ENCODE data around the gene OGFR. TPM values are rescaled to one million over a fixed set of nuclear protein-coding genes. Genes with fewer than 3 reads are reported as not detected.

The OGFR gene
- total and polyA plus RNA-seq, 2 experiments from 2014 or later: 9.6 to 50.6 TPM

GRCh38 chr20:62843656-62844055, 39.0 kb downstream of the OGFR start:
- H3K4me3 Mint-ChIP-seq: no peak overlapping the region
- no peak for DNase-seq (ENCODE audit: low spot score)
- H3F3A ChIP-seq (replicated peaks; ENCODE audit: low read depth): 0 out of 2 replicates have a peak, but pooled peaks cover 10% of the 10 kb centered on the region
- 0 out of 2 replicates have a peak, but pooled peaks cover 4% of the 10 kb centered on the region for H3K4me1 ChIP-seq (ENCODE audit: insufficient read depth)
- H3K27ac Mint-ChIP-seq: no peak overlapping the region
- no peak overlapping the region for H3K4me3 ChIP-seq
- H3K27me3 Mint-ChIP-seq (ENCODE audit: insufficient read depth, low read depth, poor library complexity): peaks cover 16% of the 10 kb centered on the region
- no peaks in the 10 kb centered on the region for H3K9me2 ChIP-seq (ENCODE audit: insufficient read depth)
- no peak overlapping the region for H3K4me2 ChIP-seq
- peaks cover 38% of the 10 kb centered on the region for H3K36me3 Mint-ChIP-seq (ENCODE audit: low read depth)
- no peaks in the 10 kb centered on the region for H3K27me3 ChIP-seq (ENCODE audit: insufficient read depth)
- no peak overlapping the region for H3K27ac ChIP-seq (ENCODE audit: low read depth)
- no peaks in the 10 kb centered on the region; the same call in 2 of the 3 replicates for H3K9me3 Mint-ChIP-seq
- H4K20me1 ChIP-seq (replicated peaks; ENCODE audit: insufficient read depth): no peaks in the 10 kb centered on the region; the same call in 1 of the 2 replicates
- 0 out of 2 replicates have a peak, but pooled peaks cover 4% of the 10 kb centered on the region for H3K79me2 ChIP-seq (replicated peaks; ENCODE audit: insufficient read depth)
- no peak overlapping the region for H2AFZ ChIP-seq
- TF ChIP-seq EZH2 (IDR thresholded peaks at IDR 0.05; ENCODE audit: low read depth, unreplicated experiment) (no peak), ZNF114 (CRISPR knock-in tag; IDR thresholded peaks at IDR 0.05) (no peak), CTCF (conservative IDR thresholded peaks at IDR 0.05; ENCODE audit: low read depth in 2 of 2) (no peak), CREB1 (CRISPR knock-in tag; IDR thresholded peaks at IDR 0.05; ENCODE audit: low read depth) (no peak), STAT1 (IDR thresholded peaks at IDR 0.05; ENCODE audit: unreplicated experiment) (no peak), ZNF462 (CRISPR knock-in tag; IDR thresholded peaks at IDR 0.05) (no peak), JUNB (IDR thresholded peaks at IDR 0.05; ENCODE audit: unreplicated experiment) (no peak)
- peaks cover 4% of the 10 kb centered on the region; the same call in 1 of the 2 replicates for H3K36me3 ChIP-seq (ENCODE audit: insufficient read depth)
- H3K4me1 Mint-ChIP-seq: peaks cover 13% of the 10 kb centered on the region
- no peak for ATAC-seq

All from GM23338 (cell line).